HG02884 (cell line): ENCODE data around the gene AGAP6.
"Not testable (repeated sequence)": the region's sequence is repeated elsewhere in the genome, so short reads cannot be mapped to it uniquely, and the experiment has no call there.

Experiments used
- ATAC-seq: cut with Tn5 transposase; IDR thresholded peaks from one replicate; pipeline ENCODE4 v1.9.1; 2021; ENCODE audit warnings: mild to moderate bottlenecking, moderate library complexity; ENCODE audit not compliant: unreplicated experiment

AGAP6 gene

GRCh38 chr10:49988376-49988775 lies at the start of gene AGAP6:
TSS of gene AGAP6 (plus strand) at chr10:49988406. CDS start at chr10:49988716, 310 bp downstream.
- ATAC-seq = not testable (repeated sequence)

- peak; percentile 62 for ATAC-seq
These were observed 46.5 kb upstream of the AGAP6 start, which contains the start of the genes PARG and TIMM23B for GRCh38 chr10:49941447-49942338. TSS of gene PARG (minus strand) at chr10:49942027. CDS start at chr10:49941725, 302 bp downstream. TSS of gene TIMM23B (plus strand) at chr10:49942053. CDS start at chr10:49942195, 142 bp downstream.

- not testable (repeated sequence) for ATAC-seq
These were observed 45.9 kb upstream of the AGAP6 start for GRCh38 chr10:49942339-49942705.

GRCh38 chr10:49943607-49944006 lies 44.6 kb upstream of the AGAP6 start:
- ATAC-seq = not testable (repeated sequence)

GRCh38 chr10:49948142-49948541 lies 40.1 kb upstream of the AGAP6 start:
- peak; percentile 79 for ATAC-seq

GRCh38 chr10:49948737-49949136 lies 39.5 kb upstream of the AGAP6 start:
- not testable (repeated sequence) for ATAC-seq

GRCh38 chr10:49952006-49952405 lies 36.2 kb upstream of the AGAP6 start:
- ATAC-seq = not testable (repeated sequence)

- ATAC-seq = not testable (repeated sequence)
These were observed 35.1 kb upstream of the AGAP6 start for GRCh38 chr10:49953122-49953521.

- ATAC-seq = not testable (repeated sequence)
These were observed 17.8 kb upstream of the AGAP6 start for GRCh38 chr10:49970331-49970857.

GRCh38 chr10:49971466-49971865 lies 16.7 kb upstream of the AGAP6 start:
- not testable (repeated sequence) for ATAC-seq

GRCh38 chr10:49972094-49972493 lies 16.1 kb upstream of the AGAP6 start:
- not testable (repeated sequence) for ATAC-seq

- not testable (repeated sequence) for ATAC-seq
These were observed 10.4 kb upstream of the AGAP6 start for GRCh38 chr10:49977756-49978155.

- not testable (repeated sequence) for ATAC-seq
These were observed 999 bp upstream of the AGAP6 start for GRCh38 chr10:49987207-49987606.

- ATAC-seq = not testable (repeated sequence)
These were observed 7.1 kb downstream of the AGAP6 start for GRCh38 chr10:49995321-49995720.

GRCh38 chr10:50014024-50014423 lies 25.8 kb downstream of the AGAP6 start:
- not testable (repeated sequence) for ATAC-seq

- not testable (repeated sequence) for ATAC-seq
These were observed 27.5 kb downstream of the AGAP6 start for GRCh38 chr10:50015596-50016220.

GRCh38 chr10:50016926-50017325 lies 28.7 kb downstream of the AGAP6 start:
- not testable (repeated sequence) for ATAC-seq

- ATAC-seq = not testable (repeated sequence)
These were observed 29.4 kb downstream of the AGAP6 start for GRCh38 chr10:50017646-50018045.

- not testable (repeated sequence) for ATAC-seq
These were observed 31.1 kb downstream of the AGAP6 start for GRCh38 chr10:50019279-50019678.

GRCh38 chr10:50020451-50021024 lies 32.3 kb downstream of the AGAP6 start:
- ATAC-seq = not testable (repeated sequence)

GRCh38 chr10:50021646-50022045 lies 33.4 kb downstream of the AGAP6 start:
- no peak for ATAC-seq
